Fibroblast of skin of right quadriceps (primary cell): Measurements from ENCODE around the gene ITSN2.
A peak's percentile ranks its signal among the peaks of the same experiment; 100 is the strongest.

Experiments used
- DNase-seq: peaks from one replicate; pipeline ENCODE4 v3.0.0-alpha.2; 2013

The ITSN2 gene

GRCh38 chr2:24262421-24262970 is 97.8 kb downstream of the ITSN2 start:
- peak; percentile 63 for DNase-seq

- DNase-seq: no peak
These were observed 98.9 kb downstream of the ITSN2 start for GRCh38 chr2:24261441-24261840.

- DNase-seq: no peak
These were observed 101.0 kb downstream of the ITSN2 start for GRCh38 chr2:24259316-24259715.

GRCh38 chr2:24258718-24259117 is 101.6 kb downstream of the ITSN2 start:
- DNase-seq: no peak

- peak; percentile 32 for DNase-seq
These were observed 106.9 kb downstream of the ITSN2 start for GRCh38 chr2:24253303-24253919.

GRCh38 chr2:24247592-24247991 is 112.7 kb downstream of the ITSN2 start:
- no peak for DNase-seq

GRCh38 chr2:24247164-24247563 is 113.2 kb downstream of the ITSN2 start:
- DNase-seq: no peak

GRCh38 chr2:24245986-24246776 is 114.2 kb downstream of the ITSN2 start:
- DNase-seq: no peak

GRCh38 chr2:24241528-24241927 is 118.8 kb downstream of the ITSN2 start:
- no peak for DNase-seq

- DNase-seq: no peak
These were observed 120.8 kb downstream of the ITSN2 start for GRCh38 chr2:24239553-24239952.

GRCh38 chr2:24238158-24238557 is 122.2 kb downstream of the ITSN2 start:
- DNase-seq: no peak

GRCh38 chr2:24237313-24237712 is 123.0 kb downstream of the ITSN2 start:
- DNase-seq: no peak

- DNase-seq: no peak
These were observed 127.0 kb downstream of the ITSN2 start for GRCh38 chr2:24233321-24233720.

- peak; percentile 55 for DNase-seq
These were observed 128.9 kb downstream of the ITSN2 start for GRCh38 chr2:24231461-24231881.

- no peak for DNase-seq
These were observed 131.9 kb downstream of the ITSN2 start for GRCh38 chr2:24228470-24228869.

- DNase-seq: no peak
These were observed 134.7 kb downstream of the ITSN2 start for GRCh38 chr2:24225499-24226242.

- DNase-seq: no peak
These were observed 137.4 kb downstream of the ITSN2 start for GRCh38 chr2:24222946-24223345.

- DNase-seq: no peak
These were observed 138.8 kb downstream of the ITSN2 start for GRCh38 chr2:24221343-24222050.

- DNase-seq: no peak
These were observed 139.6 kb downstream of the ITSN2 start for GRCh38 chr2:24220554-24221291.

GRCh38 chr2:24214880-24215279 is 145.5 kb downstream of the ITSN2 start:
- no peak for DNase-seq

- no peak for DNase-seq
These were observed 148.9 kb downstream of the ITSN2 start for GRCh38 chr2:24211408-24211807.

GRCh38 chr2:24210723-24211122 is 149.6 kb downstream of the ITSN2 start:
- no peak for DNase-seq
